DMS79 treated with DMSO at 0.1 percent for 48 hours (cell line): Measurements from ENCODE around the gene CLCA2.
A peak's percentile ranks its signal among the peaks of the same experiment; 100 is the strongest.

ENCODE experiments used
- DNase-seq: peaks from one replicate; lab custom pipeline; 2025; lab: John Stamatoyannopoulos, UW

CLCA2 gene

GRCh38 chr1:86429122-86429725, 5.3 kb downstream of the CLCA2 start:
- DNase-seq: peak; percentile 21

GRCh38 chr1:86429835-86430234, 5.9 kb downstream of the CLCA2 start:
- no peak for DNase-seq

DNA sequence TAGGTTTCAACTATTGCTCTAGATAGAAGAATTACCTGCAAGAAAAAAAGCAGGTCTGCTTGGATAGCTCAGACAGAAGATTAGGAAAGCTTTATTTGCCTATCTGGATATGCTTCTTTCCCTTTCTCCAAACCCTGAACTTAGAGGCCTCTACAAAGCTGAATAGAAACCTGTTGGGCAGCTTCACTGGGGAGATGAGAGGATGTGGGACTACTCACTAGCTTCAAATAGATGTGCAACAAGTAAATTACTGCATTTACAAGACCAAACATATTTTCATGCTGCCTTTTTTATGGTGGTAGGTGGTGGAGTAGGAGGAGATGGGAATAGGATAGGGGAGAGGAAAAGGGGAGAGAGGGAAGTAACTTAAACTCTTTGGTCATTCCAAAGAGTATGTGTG, 6.4 kb downstream of the CLCA2 start:
- no peak for DNase-seq

DNA sequence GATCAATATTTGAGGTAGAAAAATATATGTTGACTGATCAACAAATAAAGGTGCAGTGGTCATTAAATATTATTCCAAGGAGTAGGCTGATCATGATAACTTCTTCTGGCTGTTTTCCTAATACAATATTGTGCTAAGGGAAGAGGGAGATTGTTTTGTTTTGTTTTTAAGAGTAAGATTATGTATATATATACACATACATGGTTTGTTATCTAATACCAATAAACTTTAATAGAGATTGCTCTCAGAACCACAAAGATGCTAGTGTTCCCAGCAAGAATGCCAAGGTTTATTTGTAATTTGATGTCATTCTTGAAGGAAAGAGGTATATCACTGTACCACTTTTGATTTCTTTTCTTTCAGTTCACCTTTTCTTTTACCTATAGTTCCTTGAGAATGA, 10.1 kb downstream of the CLCA2 start:
- no peak for DNase-seq

DNA sequence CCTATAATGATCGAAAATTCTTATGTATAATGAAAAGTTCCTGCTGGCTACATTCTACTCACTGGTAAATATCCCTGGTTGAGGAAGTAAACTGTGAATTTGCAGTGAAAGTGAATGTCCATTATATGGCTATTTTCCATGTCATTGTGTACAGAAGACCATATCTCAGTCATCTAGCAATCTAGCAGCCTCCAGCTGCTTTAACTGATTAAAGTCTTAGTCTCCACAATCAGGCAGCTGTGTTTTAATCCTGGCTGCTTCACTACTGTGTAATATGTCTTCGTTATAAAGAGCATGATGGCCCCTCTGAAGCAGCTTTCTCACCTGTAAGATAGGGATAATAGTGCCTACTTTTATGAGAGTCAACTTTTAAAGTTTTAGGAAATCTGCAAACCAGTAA, 11.4 kb downstream of the CLCA2 start:
- DNase-seq: no peak

- peak; percentile 76 for DNase-seq
These were observed 12.1 kb downstream of the CLCA2 start for GRCh38 chr1:86436041-86436440.

DNA sequence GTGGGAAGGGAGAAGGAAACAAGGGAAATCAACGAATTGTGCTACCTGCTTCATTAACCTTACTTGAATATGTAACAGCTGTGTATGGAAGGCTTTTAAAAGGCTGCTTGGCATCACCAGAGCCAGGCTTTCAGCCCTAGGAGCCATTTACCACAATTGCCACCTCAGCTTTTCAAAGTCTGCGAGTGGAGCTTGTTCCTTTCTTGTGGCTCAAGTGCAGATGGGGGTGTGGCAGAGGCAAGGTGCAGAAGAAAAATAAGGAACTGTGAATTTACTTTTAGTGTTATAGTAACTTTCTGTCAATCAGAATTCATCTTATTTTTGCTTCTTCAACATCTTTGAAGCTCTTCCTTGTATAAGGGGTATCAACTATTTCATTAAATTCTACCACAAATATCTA, 17.6 kb downstream of the CLCA2 start:
- peak; percentile 78 for DNase-seq

DNA sequence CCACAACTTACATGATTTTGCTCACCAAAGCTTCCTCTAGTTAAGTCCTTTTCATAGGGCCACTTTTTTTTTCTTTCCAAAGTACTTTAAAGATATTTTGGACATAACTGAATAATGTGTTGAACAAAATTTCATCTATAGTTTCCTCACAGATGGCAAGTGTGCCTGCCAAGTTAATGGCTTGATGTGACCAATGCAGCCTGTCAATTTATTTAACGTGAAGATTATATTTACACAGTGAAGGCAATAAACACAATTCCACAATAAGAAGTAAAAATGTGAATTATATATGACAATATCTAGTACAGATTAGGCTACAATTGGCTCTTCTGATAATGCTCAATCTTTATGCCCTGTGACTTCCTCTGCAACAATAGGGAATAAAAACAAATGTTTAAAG, 18.0 kb downstream of the CLCA2 start:
- DNase-seq: no peak

DNA sequence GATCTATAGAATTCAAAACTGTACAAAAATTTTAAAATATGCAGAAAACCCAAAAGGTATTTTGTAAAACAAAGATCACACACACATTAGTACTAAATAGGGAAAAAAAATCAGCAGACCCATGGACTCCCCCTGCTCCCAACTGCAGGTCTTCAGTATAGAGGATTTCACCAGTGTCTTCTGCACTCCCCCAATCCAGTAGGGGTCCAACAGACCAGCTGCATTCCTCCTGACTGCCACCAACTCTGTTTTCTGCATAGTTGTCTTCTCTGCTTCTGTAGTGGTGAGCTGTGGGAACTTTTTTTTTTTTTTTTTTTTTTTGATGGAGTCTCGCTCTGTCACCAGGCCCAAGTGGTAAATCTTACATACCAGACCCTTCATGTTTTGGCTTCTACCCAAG, 21.9 kb downstream of the CLCA2 start:
- DNase-seq: no peak

GRCh38 chr1:86447198-86447790, 23.3 kb downstream of the CLCA2 start:
- no peak for DNase-seq

GRCh38 chr1:86448670-86449069, 24.7 kb downstream of the CLCA2 start:
- no peak for DNase-seq

GRCh38 chr1:86449103-86449502, 25.1 kb downstream of the CLCA2 start:
- no peak for DNase-seq

DNA sequence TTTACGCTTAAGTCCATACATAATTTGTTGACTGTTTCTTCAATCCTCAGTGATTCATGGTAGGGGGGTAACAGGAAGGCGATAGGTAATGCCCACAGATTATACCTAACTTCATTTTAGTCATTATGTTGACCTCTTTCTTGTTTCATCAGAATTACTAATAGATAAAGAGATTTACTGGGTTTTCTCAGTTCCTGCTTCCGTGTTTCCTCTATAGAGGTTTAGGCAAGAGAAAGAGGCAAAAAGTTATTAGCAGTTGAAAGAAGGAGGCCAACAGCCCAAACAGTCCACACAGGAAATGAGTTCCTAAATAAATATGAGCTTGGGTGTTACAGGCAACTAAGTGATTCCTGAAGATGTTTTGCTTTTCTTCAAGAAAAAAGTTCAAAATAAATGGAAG, 26.9 kb downstream of the CLCA2 start:
- DNase-seq: no peak

GRCh38 chr1:86453664-86454063, 29.7 kb downstream of the CLCA2 start:
- no peak for DNase-seq

GRCh38 chr1:86455073-86455472, 31.1 kb downstream of the CLCA2 start:
- DNase-seq: no peak

- no peak for DNase-seq
These were observed 37.0 kb downstream of the CLCA2 start for GRCh38 chr1:86460998-86461397.

- no peak for DNase-seq
These were observed 37.5 kb downstream of the CLCA2 start for GRCh38 chr1:86461482-86461881.

DNA sequence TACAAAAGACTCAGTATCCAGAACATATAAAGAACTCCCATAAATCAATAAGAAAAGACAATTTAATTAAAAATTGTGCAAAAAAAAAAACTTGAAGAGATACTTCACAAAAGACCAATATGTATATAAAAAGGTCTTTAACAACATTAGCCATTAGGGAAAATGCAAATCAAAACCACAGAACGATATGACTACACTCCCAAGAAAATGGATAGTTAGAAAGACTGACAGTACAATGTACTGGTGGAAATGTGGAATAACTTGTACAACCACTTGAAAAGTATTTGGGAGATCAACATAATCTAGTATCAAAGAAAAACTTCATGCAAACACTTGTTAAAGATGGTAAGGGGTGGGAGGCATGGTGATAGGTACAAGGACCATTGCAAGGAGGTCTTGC, 40.8 kb downstream of the CLCA2 start:
- no peak for DNase-seq

GRCh38 chr1:86466109-86466844, 42.3 kb downstream of the CLCA2 start:
- DNase-seq: peak; percentile 62

- DNase-seq: no peak
These were observed 43.0 kb downstream of the CLCA2 start for GRCh38 chr1:86466986-86467385.

DNA sequence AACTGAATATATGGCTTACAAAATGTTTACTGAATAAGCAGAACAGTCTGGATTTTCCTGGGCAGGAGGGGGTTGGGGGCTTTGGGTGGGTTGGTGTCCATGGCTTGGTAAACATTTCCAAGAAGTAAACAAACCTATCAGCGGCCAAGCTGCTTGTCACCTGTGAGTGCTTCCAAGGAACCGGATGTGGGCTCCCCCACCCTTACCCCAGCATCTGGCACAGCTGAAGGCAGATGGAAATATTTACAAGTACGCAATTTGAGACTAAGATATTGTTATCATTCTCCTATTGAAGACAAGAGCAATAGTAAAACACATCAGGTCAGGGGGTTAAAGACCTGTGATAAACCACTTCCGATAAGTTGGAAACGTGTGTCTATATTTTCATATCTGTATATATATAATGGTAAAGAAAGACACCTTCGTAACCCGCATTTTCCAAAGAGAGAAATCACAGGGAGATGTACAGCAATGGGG, 44.6 kb downstream of the CLCA2 start, which contains the start of gene CLCA1:
Gene CLCA1 (plus strand): TSS at position 427 of the 477 bp plus-strand sequence. CDS start 45 bp downstream, at position 472.
- DNase-seq: no peak

DNA sequence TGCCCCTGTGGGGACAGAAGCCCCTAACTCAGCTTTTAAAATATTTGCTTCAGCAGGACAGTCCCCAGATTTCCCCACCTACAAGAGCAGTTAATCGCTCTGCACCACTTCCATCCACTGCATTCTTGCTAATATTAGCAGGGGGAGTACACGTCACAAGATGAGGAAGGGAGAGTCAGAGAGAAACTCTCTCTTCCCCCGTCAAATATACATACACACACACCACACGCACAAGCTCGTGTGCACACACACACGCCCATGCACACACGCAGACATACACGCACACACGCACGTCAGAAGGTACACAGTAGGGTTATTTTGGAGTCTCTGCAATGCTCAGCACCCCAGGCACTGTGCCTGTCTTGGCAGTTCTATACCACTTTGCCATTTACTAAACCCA, 46.9 kb downstream of the CLCA2 start:
- DNase-seq: no peak

GRCh38 chr1:86471291-86471690, 47.3 kb downstream of the CLCA2 start:
- DNase-seq: no peak
